GM12874 (cell line): Measurements from ENCODE around the gene RDX.

ENCODE experiments used
- TF ChIP-seq, protein P1 (sequence below): IDR thresholded peaks from 2 replicates; pipeline ENCODE4 v1.5.1; 2011; ENCODE audit warnings: low read depth, mild to moderate bottlenecking, control low read depth, low read length, moderate library complexity; ENCODE audit not compliant: insufficient read depth

RDX gene

GRCh38 chr11:110199184-110199981 lies 97.0 kb downstream of the RDX start:
- TF ChIP-seq, protein P1, sequence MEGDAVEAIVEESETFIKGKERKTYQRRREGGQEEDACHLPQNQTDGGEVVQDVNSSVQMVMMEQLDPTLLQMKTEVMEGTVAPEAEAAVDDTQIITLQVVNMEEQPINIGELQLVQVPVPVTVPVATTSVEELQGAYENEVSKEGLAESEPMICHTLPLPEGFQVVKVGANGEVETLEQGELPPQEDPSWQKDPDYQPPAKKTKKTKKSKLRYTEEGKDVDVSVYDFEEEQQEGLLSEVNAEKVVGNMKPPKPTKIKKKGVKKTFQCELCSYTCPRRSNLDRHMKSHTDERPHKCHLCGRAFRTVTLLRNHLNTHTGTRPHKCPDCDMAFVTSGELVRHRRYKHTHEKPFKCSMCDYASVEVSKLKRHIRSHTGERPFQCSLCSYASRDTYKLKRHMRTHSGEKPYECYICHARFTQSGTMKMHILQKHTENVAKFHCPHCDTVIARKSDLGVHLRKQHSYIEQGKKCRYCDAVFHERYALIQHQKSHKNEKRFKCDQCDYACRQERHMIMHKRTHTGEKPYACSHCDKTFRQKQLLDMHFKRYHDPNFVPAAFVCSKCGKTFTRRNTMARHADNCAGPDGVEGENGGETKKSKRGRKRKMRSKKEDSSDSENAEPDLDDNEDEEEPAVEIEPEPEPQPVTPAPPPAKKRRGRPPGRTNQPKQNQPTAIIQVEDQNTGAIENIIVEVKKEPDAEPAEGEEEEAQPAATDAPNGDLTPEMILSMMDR = no peak

DNA sequence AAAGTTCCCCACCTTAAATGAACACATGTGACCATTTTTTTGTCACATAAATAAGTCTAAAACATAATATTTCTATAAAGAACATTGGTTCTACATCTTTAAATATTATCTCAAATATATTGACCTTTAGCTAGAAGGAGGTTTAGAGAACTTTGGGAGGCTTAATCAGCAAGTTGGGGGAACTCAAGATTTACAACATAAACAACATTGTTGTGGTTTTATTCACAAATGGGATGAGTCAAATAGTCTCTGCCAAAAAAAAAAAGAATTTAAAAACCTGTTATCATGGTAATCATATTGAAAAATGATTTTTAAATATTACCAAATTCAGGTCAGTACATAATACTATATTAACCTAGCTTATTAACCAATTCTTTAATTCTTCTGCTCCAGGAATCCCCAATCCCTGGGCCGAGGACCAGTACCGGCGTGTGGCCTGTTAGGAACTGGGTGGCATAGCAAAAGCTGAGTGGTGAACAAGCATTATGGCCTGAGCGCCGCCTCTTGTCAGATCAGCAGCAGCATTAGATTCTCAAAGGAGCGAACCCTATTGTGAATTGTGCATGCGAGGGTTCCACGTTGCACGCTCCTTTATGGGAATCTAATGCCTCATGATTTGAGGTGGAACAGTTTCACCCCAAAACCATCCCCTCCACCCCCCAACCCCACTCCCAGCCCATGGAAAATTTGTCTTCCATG lies 98.2 kb downstream of the RDX start:
- TF ChIP-seq, protein P1 = no peak

DNA sequence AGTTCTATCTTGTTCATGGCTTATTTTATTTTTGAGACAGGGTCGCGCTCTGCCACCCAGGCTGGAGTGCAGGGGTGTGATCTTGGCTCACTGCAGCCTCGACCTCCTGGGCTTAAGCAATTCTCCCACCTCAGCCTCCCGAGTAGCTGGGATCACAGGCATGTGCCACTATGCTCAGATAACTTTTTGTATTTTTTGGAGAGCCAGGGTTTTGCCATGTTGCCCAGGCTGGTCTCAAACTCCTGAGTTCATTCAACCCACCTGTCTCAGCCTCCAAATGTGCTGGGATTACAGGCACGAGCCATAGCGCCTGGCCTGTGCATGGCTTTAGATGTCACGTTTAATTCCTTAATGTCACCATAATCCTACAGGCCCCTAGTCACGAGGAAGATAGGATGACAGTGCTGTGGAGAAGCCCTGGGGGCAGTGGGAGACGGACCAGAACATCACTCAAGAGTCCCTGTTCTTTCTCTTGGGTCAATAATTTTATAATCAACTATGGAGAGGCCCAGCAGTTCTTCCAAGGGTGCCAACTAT lies 99.5 kb downstream of the RDX start:
- TF ChIP-seq, protein P1 = no peak

DNA sequence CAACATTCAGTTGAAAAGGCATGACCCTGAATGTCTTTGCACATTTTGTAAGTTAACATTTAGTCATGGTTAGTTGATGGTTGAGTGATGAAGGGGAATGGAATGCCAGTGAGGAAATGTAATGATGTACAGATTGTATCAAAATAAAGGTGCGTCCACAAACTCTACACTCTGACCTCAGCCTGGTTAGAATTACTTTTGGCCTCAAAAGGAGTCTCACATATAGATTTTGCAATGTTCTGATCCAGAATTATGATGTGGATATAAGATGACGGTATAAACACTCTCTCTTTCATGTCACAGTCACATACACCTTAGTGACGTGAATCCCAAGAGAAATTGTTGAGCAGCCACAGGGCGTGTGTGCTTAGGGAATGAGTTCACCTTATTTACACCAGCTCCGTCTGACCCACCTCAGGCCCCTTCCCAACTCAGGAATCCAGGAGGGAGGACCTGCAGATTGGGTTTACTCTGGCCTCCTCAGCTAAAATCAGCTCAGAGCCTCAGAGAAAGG lies 100.1 kb downstream of the RDX start:
- TF ChIP-seq, protein P1 = no peak

- TF ChIP-seq, protein P1 = no peak
These were observed 105.5 kb downstream of the RDX start for GRCh38 chr11:110190885-110191284.

GRCh38 chr11:110187731-110188130 lies 108.7 kb downstream of the RDX start:
- TF ChIP-seq, protein P1 = no peak

- TF ChIP-seq, protein P1 = no peak
These were observed 109.5 kb downstream of the RDX start for GRCh38 chr11:110186867-110187266.
